Transverse colon (tissue), 4 donors: ENCODE measurements around the gene SELE. TPM values are rescaled to one million over a fixed set of nuclear protein-coding genes. Genes with fewer than 3 reads are reported as not detected.
"Not testable (repeated sequence)": the region's sequence is repeated elsewhere in the genome, so short reads cannot be mapped to it uniquely, and the experiment has no call there.

ENCODE experiments used
- DNase-seq: peaks from one replicate; pipeline ENCODE4 v3.0.0-alpha.2; 2019
- H3K27ac ChIP-seq, 4 donors: fragments of 200-600 bp; sonication (generic); 2 replicates each; pipeline ENCODE4 v1.5.1; 2016 to 2018; ENCODE audit warnings: inconsistent platforms in 4 of 4
- H3K27me3 ChIP-seq: fragments of 200-600 bp; sonication (generic); 2 replicates; pipeline ENCODE4 v1.5.1; 2017; ENCODE audit warnings: inconsistent platforms
- H3K36me3 ChIP-seq, 4 donors: fragments of 200-600 bp; sonication (generic); 2 replicates each; pipeline ENCODE4 v1.5.1; 2017 to 2019; ENCODE audit warnings: inconsistent platforms in 4 of 4
- H3K4me1 ChIP-seq, 4 donors: fragments of 200-600 bp; sonication (generic); 2 replicates each; pipeline ENCODE4 v1.5.1; 2017 to 2020; ENCODE audit warnings: inconsistent platforms in 4 of 4
- H3K4me3 ChIP-seq, 4 donors: fragments of 200-600 bp; sonication (generic); 1 replicate in 1 of 4; 2 replicates in 3 of 4; pipeline versions ENCODE4 v1.5.1 to v1.6.1; 2017 to 2019; ENCODE audit warnings: inconsistent platforms in 4 of 4
- H3K9me3 ChIP-seq, 2 donors: fragments of 200-600 bp; sonication (generic); 2 replicates each; pipeline ENCODE4 v1.5.1; 2017 to 2019; ENCODE audit warnings: inconsistent platforms in 2 of 2
- EP300 ChIP-seq: sonication (generic); formaldehyde crosslinking; IDR thresholded peaks from one replicate; pipeline ENCODE4 v1.6.1; 2017; ENCODE audit warnings: antibody characterized with exemption, low read depth
- POLR2A ChIP-seq: fragments of 450-650 bp; IDR thresholded peaks from one replicate; pipeline ENCODE4 v1.6.1; 2016; ENCODE audit warnings: antibody characterized with exemption, mild to moderate bottlenecking, moderate library complexity
- POLR2AphosphoS5 ChIP-seq, 3 donors: sonication (generic); formaldehyde crosslinking; IDR thresholded peaks; one replicate each; pipeline ENCODE4 v1.6.1; 2016; ENCODE audit warnings: antibody characterized with exemption in 3 of 3
- WGBS, 2 donors: methylation state at CpG; one replicate each; pipeline ENCODE4 v1.1.5; 2018; ENCODE audit warnings: low coverage in 1 of 2; 5-methylcytosine and 5-hydroxymethylcytosine counted together
- in situ Hi-C, 4 donors: fragments of 200-750 bp; cut with MboI; loops; one replicate each; pipeline versions ENCODE4 v1.15.0 to v1.15.1; 2017; ENCODE audit warnings: low sequenced_read_pairs in 3 of 4, low pct_ligation_motif_present in 1 of 4, low pct_unique_long_range_greater_than_20kb in 1 of 4
- intact Hi-C: fragments of 100-400 bp; cut with DNase I; formaldehyde crosslinking; loops from one replicate; pipeline ENCODE4 v1.15.1; 2023; ENCODE audit warnings: low total_unique reads
- total RNA-seq, 4 donors: library from RNA; depleted of rRNA; stranded (reverse); fragments of >200 nt; gene quantifications; one replicate each; pipeline ENCODE4 v1.1.0, GENCODE V29; 2016
- TF ChIP-seq, protein P1 (sequence below), 5 experiments: fragments of 200-600 bp in 3 of 5; fragments of 450-650 bp in 2 of 5; sonication (generic) in 3 of 5; IDR thresholded peaks; 1 replicate in 2 of 5; 2 replicates in 3 of 5; pipeline ENCODE4 v1.5.1; 2016 to 2017; ENCODE audit warnings: antibody characterized with exemption in 5 of 5, inconsistent platforms in 3 of 5, mild to moderate bottlenecking in 2 of 5, moderate library complexity in 1 of 5

Gene SELE
- total RNA-seq, 4 donors from 2014 or later = 0.14 to 0.16 TPM; not detected in 2

DNA sequence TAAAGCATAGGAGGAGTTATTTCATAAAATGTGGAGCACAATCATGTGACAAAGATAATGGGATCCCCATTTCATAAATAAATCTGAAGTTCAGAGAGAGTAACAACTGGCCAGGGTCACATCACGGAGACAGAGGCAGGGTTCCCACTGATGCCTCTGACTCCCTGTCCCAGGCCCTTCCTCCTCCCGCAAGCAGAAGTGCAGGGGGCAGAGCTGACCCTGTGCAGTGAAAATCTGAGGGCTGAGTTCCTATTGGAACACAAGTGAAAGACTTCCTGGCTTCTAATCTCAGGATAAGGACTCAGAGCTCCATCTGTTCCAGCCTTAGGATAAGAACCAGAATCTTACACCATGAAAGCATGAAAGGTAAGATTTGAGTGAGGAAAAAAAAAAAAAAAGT lies 44.5 kb downstream of the SELE start:
- peaks cover 0 to 6% (median 0%) of the 10 kb centered on the region in 4 donors for H3K4me1 ChIP-seq
- no peak overlapping the region for H3K27ac ChIP-seq
- H3K36me3 ChIP-seq = no peaks in the 10 kb centered on the region
- WGBS, 2 donors = 68% methylated on average over 2 of the region's 2 CpGs; no CpG with 5 or more reads in 1 of the 2 donors
- no peaks in the 10 kb centered on the region for H3K27me3 ChIP-seq
- in situ Hi-C loops = no loop called here
- no peaks in the 10 kb centered on the region for H3K9me3 ChIP-seq
- no peak for DNase-seq
- TF ChIP-seq POLR2AphosphoS5 (IDR thresholded peaks at IDR 0.05) = no peak
- no peak for TF ChIP-seq POLR2A
- TF ChIP-seq, protein P1, sequence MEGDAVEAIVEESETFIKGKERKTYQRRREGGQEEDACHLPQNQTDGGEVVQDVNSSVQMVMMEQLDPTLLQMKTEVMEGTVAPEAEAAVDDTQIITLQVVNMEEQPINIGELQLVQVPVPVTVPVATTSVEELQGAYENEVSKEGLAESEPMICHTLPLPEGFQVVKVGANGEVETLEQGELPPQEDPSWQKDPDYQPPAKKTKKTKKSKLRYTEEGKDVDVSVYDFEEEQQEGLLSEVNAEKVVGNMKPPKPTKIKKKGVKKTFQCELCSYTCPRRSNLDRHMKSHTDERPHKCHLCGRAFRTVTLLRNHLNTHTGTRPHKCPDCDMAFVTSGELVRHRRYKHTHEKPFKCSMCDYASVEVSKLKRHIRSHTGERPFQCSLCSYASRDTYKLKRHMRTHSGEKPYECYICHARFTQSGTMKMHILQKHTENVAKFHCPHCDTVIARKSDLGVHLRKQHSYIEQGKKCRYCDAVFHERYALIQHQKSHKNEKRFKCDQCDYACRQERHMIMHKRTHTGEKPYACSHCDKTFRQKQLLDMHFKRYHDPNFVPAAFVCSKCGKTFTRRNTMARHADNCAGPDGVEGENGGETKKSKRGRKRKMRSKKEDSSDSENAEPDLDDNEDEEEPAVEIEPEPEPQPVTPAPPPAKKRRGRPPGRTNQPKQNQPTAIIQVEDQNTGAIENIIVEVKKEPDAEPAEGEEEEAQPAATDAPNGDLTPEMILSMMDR (IDR thresholded peaks at IDR 0.05) = no peak
- TF ChIP-seq EP300 = no peak
- intact Hi-C loops = no loop called here
- H3K4me3 ChIP-seq = no peak overlapping the region

DNA sequence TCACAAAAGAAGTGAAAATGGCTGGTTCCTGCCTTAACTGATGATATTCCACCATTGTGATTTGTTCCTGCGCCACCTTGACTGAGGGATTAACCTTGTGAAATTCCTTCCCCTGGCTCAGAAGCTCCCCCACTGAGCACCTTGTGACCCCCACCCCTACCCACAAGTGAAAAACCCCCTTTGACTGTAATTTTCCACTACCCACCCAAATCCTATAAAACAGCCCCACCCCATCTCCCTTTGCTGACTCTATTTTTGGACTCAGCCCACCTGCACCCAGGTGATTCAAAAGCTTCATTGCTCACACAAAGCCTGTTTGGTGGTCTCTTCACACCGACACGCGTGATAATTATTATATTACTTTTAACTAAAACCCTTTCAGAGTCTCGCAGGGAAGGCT lies 45.5 kb downstream of the SELE start:
- H3K27me3 ChIP-seq, H3K4me1 ChIP-seq, H3K4me3 ChIP-seq, H3K27ac ChIP-seq, H3K9me3 ChIP-seq, intact Hi-C loops, H3K36me3 ChIP-seq, in situ Hi-C loops, DNase-seq: not testable (repeated sequence)
- WGBS, 2 donors = 94 to 100% methylated on average over 5 of the region's 5 CpGs

DNA sequence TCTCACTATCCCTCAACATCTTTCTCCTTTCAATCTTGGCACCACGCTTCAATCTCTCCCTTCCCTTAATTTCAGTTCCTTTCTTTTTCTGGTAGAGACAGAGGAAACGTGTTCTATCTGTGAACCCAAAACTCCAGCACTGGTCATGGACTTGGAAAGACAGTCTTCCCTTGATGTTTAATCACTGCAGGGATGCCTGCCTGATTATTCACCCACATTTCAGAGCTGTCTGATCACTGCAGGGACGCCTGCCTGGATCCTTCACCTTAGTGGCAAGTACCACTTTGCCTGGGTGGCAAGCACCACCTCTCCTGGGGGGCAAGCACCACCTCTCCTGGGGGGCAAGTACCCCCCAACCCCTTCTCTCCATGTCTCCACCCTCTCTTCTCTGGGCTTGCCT lies 50.2 kb downstream of the SELE start:
- TF ChIP-seq POLR2A = no peak
- TF ChIP-seq, protein P1 (IDR thresholded peaks at IDR 0.05) = no peak
- no peak for TF ChIP-seq POLR2AphosphoS5 (IDR thresholded peaks at IDR 0.05)
- TF ChIP-seq EP300 = no peak
- 75 to 83% methylated on average over 3 of the region's 3 CpGs for WGBS, 2 donors

DNA sequence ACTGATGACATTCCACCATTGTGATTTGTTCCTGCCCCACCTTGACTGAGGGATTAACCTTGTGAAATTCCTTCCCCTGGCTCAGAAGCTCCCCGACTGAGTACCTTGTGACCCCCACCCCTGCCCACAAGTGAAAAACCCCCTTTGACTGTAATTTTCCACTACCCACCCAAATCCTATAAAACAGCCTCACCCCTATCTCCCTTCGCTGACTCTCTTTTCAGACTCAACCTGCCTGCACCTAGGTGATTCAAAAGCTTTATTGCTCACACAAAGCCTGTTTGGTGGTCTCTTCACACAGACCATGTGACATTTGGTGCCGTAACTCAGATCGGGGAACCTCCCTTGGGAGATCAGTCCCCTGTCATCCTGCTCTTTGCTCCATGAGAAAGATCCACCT lies 50.7 kb downstream of the SELE start:
- H3K4me1 ChIP-seq, DNase-seq, H3K36me3 ChIP-seq, in situ Hi-C loops, H3K27ac ChIP-seq, H3K9me3 ChIP-seq, H3K4me3 ChIP-seq, intact Hi-C loops: not testable (repeated sequence)
- 74% methylated on average over 4 of the region's 4 CpGs; no CpG with 5 or more reads in 1 of the 2 donors for WGBS, 2 donors
- peaks cover 14% of the 10 kb centered on the region for H3K27me3 ChIP-seq

More for the DNA sequence above, 50.2 kb downstream of the SELE start:
- Histone ChIP-seq H3K4me3 (no peak overlapping the region), H3K36me3 (no peaks in the 10 kb centered on the region), H3K9me3 (no peaks in the 10 kb centered on the region), H3K27ac (no peak overlapping the region), H3K4me1 (no peaks in the 10 kb centered on the region), H3K27me3 (peaks cover 14% of the 10 kb centered on the region)
- no peak for DNase-seq
- intact Hi-C loops (no loop called here), in situ Hi-C loops (no loop called here)

DNA sequence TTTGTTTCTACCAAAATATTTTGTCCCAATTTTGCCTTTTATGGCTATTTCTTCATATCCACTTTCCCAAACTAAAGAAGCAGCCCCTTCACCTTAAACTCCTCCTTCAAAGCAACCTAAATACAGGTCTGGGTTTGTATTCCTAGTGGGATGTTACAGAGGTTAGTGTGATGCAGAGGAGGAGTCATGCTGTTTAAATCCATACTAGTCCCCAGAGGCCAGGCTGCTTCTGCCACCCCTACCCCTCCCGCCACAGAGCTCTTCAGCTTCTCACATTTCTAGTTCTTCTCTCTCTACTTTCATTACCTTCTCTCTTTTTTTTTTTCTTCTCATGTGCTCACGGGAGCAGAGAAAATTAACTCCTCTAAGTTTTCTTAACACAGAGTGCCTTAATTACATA lies 51.8 kb downstream of the SELE start:
- no peaks in the 10 kb centered on the region for H3K9me3 ChIP-seq
- in situ Hi-C loops = no loop called here
- H3K36me3 ChIP-seq = no peaks in the 10 kb centered on the region
- no peak overlapping the region for H3K4me3 ChIP-seq
- intact Hi-C loops = no loop called here
- no peaks in the 10 kb centered on the region for H3K4me1 ChIP-seq
- TF ChIP-seq EP300 = no peak
- DNase-seq = no peak
- H3K27me3 ChIP-seq = peaks cover 14% of the 10 kb centered on the region
- no peak overlapping the region for H3K27ac ChIP-seq
- 48 to 49% methylated on average over 2 of the region's 2 CpGs for WGBS, 2 donors

DNA sequence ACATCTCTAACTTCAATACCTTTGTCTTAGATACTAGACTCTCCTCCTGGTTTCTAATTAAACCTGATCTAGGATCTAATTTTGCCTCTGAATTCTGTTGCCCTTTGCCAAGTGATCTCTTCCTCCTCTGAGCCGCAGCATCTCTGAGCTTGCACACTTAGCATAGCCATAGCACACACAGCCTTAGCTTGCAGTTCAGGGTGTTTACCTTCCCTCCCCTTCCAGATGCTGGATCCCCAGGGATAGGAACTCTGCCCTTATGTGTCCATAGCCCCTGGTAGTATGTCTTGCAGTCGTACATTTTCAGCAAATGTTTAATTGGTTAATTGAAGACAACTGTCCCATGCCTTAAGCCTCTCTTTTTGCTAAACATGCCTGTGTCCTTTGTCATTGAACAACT lies 52.7 kb downstream of the SELE start:
- no peak for TF ChIP-seq POLR2A
- TF ChIP-seq, protein P1 (IDR thresholded peaks at IDR 0.05) = no peak
- no peak for TF ChIP-seq POLR2AphosphoS5 (IDR thresholded peaks at IDR 0.05)
- peaks cover 14% of the 10 kb centered on the region for H3K27me3 ChIP-seq
- H3K4me1 ChIP-seq = no peaks in the 10 kb centered on the region
- intact Hi-C loops (no loop called here), in situ Hi-C loops (no loop called here)
- no peak overlapping the region for H3K4me3 ChIP-seq
- WGBS, 2 donors = 43 to 67% methylated on average over 1 to 2 of the region's 2 CpGs
- DNase-seq = no peak
- no peaks in the 10 kb centered on the region for H3K9me3 ChIP-seq
- H3K27ac ChIP-seq = no peak overlapping the region
- no peaks in the 10 kb centered on the region for H3K36me3 ChIP-seq
